ENCODE measurements around the gene ANK3. TPM values are rescaled to one million over a fixed set of nuclear protein-coding genes. Genes with fewer than 3 reads are reported as not detected.

ANK3 gene
- total and polyA plus RNA-seq, 2 experiments from 2014 or later = 44.9 to 95.8 TPM

GRCh38 chr10:60139290-60139689, 250.4 kb downstream of the ANK3 start:
- Histone ChIP-seq H3K27me3 (no peaks in the 10 kb centered on the region), H3K9me3 (ENCODE audit: low read depth) (no peaks in the 10 kb centered on the region), H3K27ac (peak overlapping the region; percentile 87), H3K4me3 (peak overlapping the region; percentile 63), H3K36me3 (no peaks in the 10 kb centered on the region), H3K4me1 (ENCODE audit: low read depth) (peaks cover 24% of the 10 kb centered on the region)
- DNase-seq (ENCODE audit: low read depth in 1 of 2, low spot score in 1 of 2) = peak in 1 of 2 donors; percentile 6
- TF ChIP-seq CTCF (IDR thresholded peaks at IDR 0.05; ENCODE audit: low read depth, low read length) = no peak

- Histone ChIP-seq H3K9me3 (ENCODE audit: low read depth) (no peaks in the 10 kb centered on the region), H3K36me3 (peaks cover 2% of the 10 kb centered on the region), H3K27ac (peak overlapping the region; percentile 87), H3K27me3 (no peaks in the 10 kb centered on the region), H3K4me3 (peak overlapping the region; percentile 63), H3K4me1 (ENCODE audit: low read depth) (peaks cover 27% of the 10 kb centered on the region)
- DNase-seq (ENCODE audit: low read depth in 1 of 2, low spot score in 1 of 2) = no peak
- no peak for TF ChIP-seq CTCF (IDR thresholded peaks at IDR 0.05; ENCODE audit: low read depth, low read length)
These were observed 250.8 kb downstream of the ANK3 start for GRCh38 chr10:60138842-60139241.

GRCh38 chr10:60138026-60138425, 251.6 kb downstream of the ANK3 start:
- H3K4me3 ChIP-seq = peak overlapping the region; percentile 63
- H3K27ac ChIP-seq = no peak overlapping the region
- no peak for DNase-seq (ENCODE audit: low read depth in 1 of 2, low spot score in 1 of 2)
- H3K36me3 ChIP-seq = peaks cover 4% of the 10 kb centered on the region
- no peaks in the 10 kb centered on the region for H3K9me3 ChIP-seq (ENCODE audit: low read depth)
- peaks cover 27% of the 10 kb centered on the region for H3K4me1 ChIP-seq (ENCODE audit: low read depth)
- no peak for TF ChIP-seq CTCF (IDR thresholded peaks at IDR 0.05; ENCODE audit: low read depth, low read length)
- H3K27me3 ChIP-seq = no peaks in the 10 kb centered on the region

- peaks cover 4% of the 10 kb centered on the region for H3K36me3 ChIP-seq
- H3K4me3 ChIP-seq = no peak overlapping the region
- H3K27me3 ChIP-seq = no peaks in the 10 kb centered on the region
- H3K27ac ChIP-seq = no peak overlapping the region
- TF ChIP-seq CTCF (IDR thresholded peaks at IDR 0.05; ENCODE audit: low read depth, low read length) = no peak
- H3K9me3 ChIP-seq (ENCODE audit: low read depth) = no peaks in the 10 kb centered on the region
- peaks cover 27% of the 10 kb centered on the region for H3K4me1 ChIP-seq (ENCODE audit: low read depth)
- no peak for DNase-seq (ENCODE audit: low read depth in 1 of 2, low spot score in 1 of 2)
These were observed 252.2 kb downstream of the ANK3 start for GRCh38 chr10:60137292-60137992.

GRCh38 chr10:60135020-60135419, 254.7 kb downstream of the ANK3 start:
- H3K27ac ChIP-seq = no peak overlapping the region
- H3K4me1 ChIP-seq (ENCODE audit: low read depth) = peaks cover 19% of the 10 kb centered on the region
- DNase-seq (ENCODE audit: low read depth in 1 of 2, low spot score in 1 of 2) = no peak
- no peak overlapping the region for H3K4me3 ChIP-seq
- H3K36me3 ChIP-seq = peaks cover 4% of the 10 kb centered on the region
- no peaks in the 10 kb centered on the region for H3K27me3 ChIP-seq
- H3K9me3 ChIP-seq (ENCODE audit: low read depth) = no peaks in the 10 kb centered on the region
- no peak for TF ChIP-seq CTCF (IDR thresholded peaks at IDR 0.05; ENCODE audit: low read depth, low read length)

Data from cardiac muscle cell (in vitro differentiated cells and primary cell).